ENCODE data around the gene ROBO1.
A peak's percentile ranks its signal among the peaks of the same experiment; 100 is the strongest.

ROBO1 gene

GRCh38 chr3:79027593-79027992, 740.2 kb downstream of the ROBO1 start:
- Mint-ChIP-seq H3K9me3 (no peaks in the 10 kb centered on the region), H3K4me1 (no peaks in the 10 kb centered on the region), H3K27ac (no peak overlapping the region), H3K36me3 (ENCODE audit: low read depth) (no peaks in the 10 kb centered on the region), H3K4me3 (no peak overlapping the region), H3K27me3 (no peaks in the 10 kb centered on the region)
- DNase-seq (no peak), ATAC-seq (no peak)

- peaks cover 17% of the 10 kb centered on the region for H3K27me3 Mint-ChIP-seq
- DNase-seq (no peak), ATAC-seq (no peak)
- H3K4me1 Mint-ChIP-seq, result peaks cover 6% of the 10 kb centered on the region
- no peaks in the 10 kb centered on the region for H3K36me3 Mint-ChIP-seq (ENCODE audit: low read depth)
- H3K4me3 Mint-ChIP-seq, result peak overlapping the region; percentile 64
- no peaks in the 10 kb centered on the region for H3K9me3 Mint-ChIP-seq
- no peak overlapping the region for H3K27ac Mint-ChIP-seq
Measured at GRCh38 chr3:79019924-79020173, 747.9 kb downstream of the ROBO1 start.

GRCh38 chr3:79019137-79019923, 748.5 kb downstream of the ROBO1 start:
- H3K4me3 Mint-ChIP-seq, result peak overlapping the region; percentile 64
- peaks cover 17% of the 10 kb centered on the region for H3K27me3 Mint-ChIP-seq
- H3K4me1 Mint-ChIP-seq, result peaks cover 6% of the 10 kb centered on the region
- DNase-seq, result peak; percentile 13
- H3K27ac Mint-ChIP-seq, result no peak overlapping the region
- no peaks in the 10 kb centered on the region for H3K36me3 Mint-ChIP-seq (ENCODE audit: low read depth)
- H3K9me3 Mint-ChIP-seq, result no peaks in the 10 kb centered on the region
- peak; percentile 53 for ATAC-seq

GRCh38 chr3:79018671-79019136, 749.1 kb downstream of the ROBO1 start:
- H3K9me3 Mint-ChIP-seq, result no peaks in the 10 kb centered on the region
- ATAC-seq, result peak; percentile 41
- H3K4me3 Mint-ChIP-seq, result no peak overlapping the region
- peak; percentile 18 for DNase-seq
- peaks cover 6% of the 10 kb centered on the region for H3K4me1 Mint-ChIP-seq
- peaks cover 17% of the 10 kb centered on the region for H3K27me3 Mint-ChIP-seq
- no peaks in the 10 kb centered on the region for H3K36me3 Mint-ChIP-seq (ENCODE audit: low read depth)
- H3K27ac Mint-ChIP-seq, result no peak overlapping the region

GRCh38 chr3:79018265-79018664, 749.5 kb downstream of the ROBO1 start:
- DNase-seq (no peak), ATAC-seq (no peak)
- peaks cover 6% of the 10 kb centered on the region for H3K4me1 Mint-ChIP-seq
- H3K36me3 Mint-ChIP-seq (ENCODE audit: low read depth), result no peaks in the 10 kb centered on the region
- H3K4me3 Mint-ChIP-seq, result no peak overlapping the region
- no peaks in the 10 kb centered on the region for H3K9me3 Mint-ChIP-seq
- peaks cover 17% of the 10 kb centered on the region for H3K27me3 Mint-ChIP-seq
- no peak overlapping the region for H3K27ac Mint-ChIP-seq

GRCh38 chr3:79016587-79017376, 751.0 kb downstream of the ROBO1 start:
- Mint-ChIP-seq H3K36me3 (ENCODE audit: low read depth) (no peaks in the 10 kb centered on the region), H3K4me1 (peaks cover 6% of the 10 kb centered on the region)
- no peak for DNase-seq

GRCh38 chr3:79015854-79016253, 751.9 kb downstream of the ROBO1 start:
- no peak overlapping the region for H3K4me3 Mint-ChIP-seq
- no peaks in the 10 kb centered on the region for H3K36me3 Mint-ChIP-seq (ENCODE audit: low read depth)
- ATAC-seq, result no peak
- peaks cover 6% of the 10 kb centered on the region for H3K4me1 Mint-ChIP-seq
- H3K27ac Mint-ChIP-seq, result no peak overlapping the region
- DNase-seq, result no peak
- peaks cover 13% of the 10 kb centered on the region for H3K27me3 Mint-ChIP-seq
- H3K9me3 Mint-ChIP-seq, result no peaks in the 10 kb centered on the region

More at GRCh38 chr3:79016587-79017376, 751.0 kb downstream of the ROBO1 start:
- peaks cover 14% of the 10 kb centered on the region for H3K27me3 Mint-ChIP-seq
- H3K27ac Mint-ChIP-seq, result no peak overlapping the region
- H3K4me3 Mint-ChIP-seq, result no peak overlapping the region
- ATAC-seq, result no peak
- no peaks in the 10 kb centered on the region for H3K9me3 Mint-ChIP-seq

GRCh38 chr3:79012946-79013362, 754.8 kb downstream of the ROBO1 start:
- DNase-seq (no peak), ATAC-seq (no peak)
- H3K9me3 Mint-ChIP-seq, result no peaks in the 10 kb centered on the region
- peaks cover 3% of the 10 kb centered on the region for H3K27me3 Mint-ChIP-seq
- H3K4me3 Mint-ChIP-seq, result no peak overlapping the region
- no peaks in the 10 kb centered on the region for H3K4me1 Mint-ChIP-seq
- no peaks in the 10 kb centered on the region for H3K36me3 Mint-ChIP-seq (ENCODE audit: low read depth)
- no peak overlapping the region for H3K27ac Mint-ChIP-seq

GRCh38 chr3:79012530-79012913, 755.3 kb downstream of the ROBO1 start:
- H3K4me1 Mint-ChIP-seq, result no peaks in the 10 kb centered on the region
- H3K36me3 Mint-ChIP-seq (ENCODE audit: low read depth), result no peaks in the 10 kb centered on the region
- H3K27me3 Mint-ChIP-seq, result peaks cover 3% of the 10 kb centered on the region
- H3K9me3 Mint-ChIP-seq, result no peaks in the 10 kb centered on the region
- H3K27ac Mint-ChIP-seq, result no peak overlapping the region
- ATAC-seq (no peak), DNase-seq (no peak)
- no peak overlapping the region for H3K4me3 Mint-ChIP-seq

GRCh38 chr3:79011821-79012529, 755.8 kb downstream of the ROBO1 start:
- Mint-ChIP-seq H3K9me3 (no peaks in the 10 kb centered on the region), H3K4me3 (no peak overlapping the region), H3K4me1 (no peaks in the 10 kb centered on the region), H3K27me3 (peaks cover 3% of the 10 kb centered on the region), H3K27ac (no peak overlapping the region), H3K36me3 (ENCODE audit: low read depth) (no peaks in the 10 kb centered on the region)
- DNase-seq, result no peak
- no peak for ATAC-seq

GRCh38 chr3:79009861-79010260, 757.9 kb downstream of the ROBO1 start:
- DNase-seq (no peak), ATAC-seq (no peak)
- Mint-ChIP-seq H3K27me3 (no peaks in the 10 kb centered on the region), H3K27ac (no peak overlapping the region), H3K4me3 (no peak overlapping the region), H3K4me1 (no peaks in the 10 kb centered on the region), H3K9me3 (no peaks in the 10 kb centered on the region), H3K36me3 (ENCODE audit: low read depth) (no peaks in the 10 kb centered on the region)

- no peak overlapping the region for H3K4me3 Mint-ChIP-seq
Measured at GRCh38 chr3:79006077-79006476, 761.7 kb downstream of the ROBO1 start.

GRCh38 chr3:79005084-79005483, 762.7 kb downstream of the ROBO1 start:
- Mint-ChIP-seq H3K36me3 (ENCODE audit: low read depth) (no peaks in the 10 kb centered on the region), H3K4me1 (no peaks in the 10 kb centered on the region), H3K27ac (no peak overlapping the region), H3K27me3 (no peaks in the 10 kb centered on the region), H3K4me3 (no peak overlapping the region), H3K9me3 (peaks cover 5% of the 10 kb centered on the region)
- DNase-seq (no peak), ATAC-seq (no peak)

More at GRCh38 chr3:79006077-79006476, 761.7 kb downstream of the ROBO1 start:
- Mint-ChIP-seq H3K27ac (no peak overlapping the region), H3K9me3 (peaks cover 5% of the 10 kb centered on the region), H3K27me3 (no peaks in the 10 kb centered on the region), H3K4me1 (no peaks in the 10 kb centered on the region), H3K36me3 (ENCODE audit: low read depth) (no peaks in the 10 kb centered on the region)
- DNase-seq, result no peak
- no peak for ATAC-seq

GRCh38 chr3:79003994-79004393, 763.8 kb downstream of the ROBO1 start:
- no peaks in the 10 kb centered on the region for H3K4me1 Mint-ChIP-seq
- peaks cover 10% of the 10 kb centered on the region for H3K9me3 Mint-ChIP-seq
- no peaks in the 10 kb centered on the region for H3K36me3 Mint-ChIP-seq (ENCODE audit: low read depth)
- H3K4me3 Mint-ChIP-seq, result no peak overlapping the region
- no peak for DNase-seq
- no peaks in the 10 kb centered on the region for H3K27me3 Mint-ChIP-seq
- no peak for ATAC-seq
- no peak overlapping the region for H3K27ac Mint-ChIP-seq
